K562 (cell line): Measurements from ENCODE around the gene LLGL2. TPM values are rescaled to one million over a fixed set of nuclear protein-coding genes. Genes with fewer than 3 reads are reported as not detected.

Source experiments
- BRD9 ChIP-seq: fragments of 450-650 bp; IDR thresholded peaks from 2 replicates; pipeline ENCODE4 v1.6.1; 2018; ENCODE audit warnings: low read depth; ENCODE audit not compliant: partially characterized antibody
- CBFB ChIP-seq: sonication (generic); formaldehyde crosslinking; IDR thresholded peaks from 2 replicates; pipeline ENCODE4 v1.4.0; 2020; ENCODE audit warnings: mild to moderate bottlenecking, missing genetic modification reagents
- JUNB ChIP-seq: fragments of 450-650 bp; formaldehyde crosslinking; conservative IDR thresholded peaks from 2 replicates; pipeline ENCODE4 v1.4.0; 2020; ENCODE audit warnings: mild to moderate bottlenecking
- NFE2L1 ChIP-seq: fragments of 450-650 bp; IDR thresholded peaks from 2 replicates; pipeline ENCODE4 v1.6.1; 2016; ENCODE audit warnings: missing genetic modification characterization, low read depth, mild to moderate bottlenecking, missing compliant biosample characterization, moderate library complexity, borderline replicate concordance
- NR2F6 ChIP-seq: fragments of 450-650 bp; formaldehyde crosslinking; IDR thresholded peaks from 2 replicates; pipeline ENCODE4 v1.4.0; 2020; ENCODE audit warnings: mild to moderate bottlenecking
- RBFOX2 ChIP-seq: fragments of 200-400 bp; formaldehyde crosslinking; IDR thresholded peaks from 2 replicates; pipeline ENCODE4 v1.6.1; 2017; ENCODE audit warnings: low read depth, mild to moderate bottlenecking, low read length, moderate library complexity
- SETDB1 ChIP-seq: IDR thresholded peaks from one replicate; pipeline ENCODE4 v1.6.1; 2012; ENCODE audit warnings: low read length, control low read depth, inconsistent platforms
- ZNF23 ChIP-seq: fragments of 250-450 bp; sonication (Bioruptor Pico); IDR thresholded peaks from 2 replicates; pipeline ENCODE4 v1.4.0; 2020; ENCODE audit warnings: mild to moderate bottlenecking
- polyA plus RNA-seq, 8 experiments: library from polyadenylated mRNA; depleted of rRNA in 4 of 8; stranded (reverse) in 5 of 8; unstranded in 3 of 8; fragments of >200 nt; fragmentation: Nextera tagmentation in 2 of 8; fragmentation: Illumina TruSeq in 1 of 8; extraction: Ambion mirVana in 2 of 8; extraction: Trizol in 1 of 8; gene quantifications; 2 replicates each; pipeline versions ENCODE4 v1.2.1 to v1.2.3, GENCODE V29; 2011 to 2014; ENCODE audit warnings: inconsistent platforms in 1 of 8, missing spikeins in 1 of 8
- total RNA-seq, 7 experiments: library from RNA; depleted of rRNA in 6 of 7; stranded (reverse); fragments of >200 nt in 6 of 7; fragmentation: Illumina TruSeq in 2 of 7; extraction: Trizol in 2 of 7; gene quantifications; 2 replicates each; pipeline versions ENCODE4 v1.2.1 to v1.2.3, GENCODE V29; 2011 to 2021; ENCODE audit warnings: low replicate concordance in 1 of 7
- TF ChIP-seq, protein P1 (sequence below), 2 experiments: fragments of 450-650 bp in 1 of 2; sonication (generic) in 1 of 2; formaldehyde crosslinking in 1 of 2; IDR thresholded peaks; 2 replicates each; pipeline versions ENCODE4 v1.7.1 to v1.9.0; 2016 to 2022; ENCODE audit warnings: inconsistent platforms in 1 of 2, mild to moderate bottlenecking in 1 of 2, missing genetic modification reagents in 1 of 2
- TF ChIP-seq, protein P2 (sequence below): IDR thresholded peaks from 3 replicates; pipeline ENCODE4 v1.6.1; 2011; ENCODE audit warnings: borderline replicate concordance, mild to moderate bottlenecking; ENCODE audit not compliant: insufficient read length, insufficient read depth
- TF ChIP-seq, protein P3 (sequence below): fragments of 250-450 bp; sonication (Bioruptor Pico); IDR thresholded peaks from 2 replicates; pipeline ENCODE4 v1.9.0; 2021; ENCODE audit warnings: mild to moderate bottlenecking, inconsistent platforms
- TF ChIP-seq, protein P4 (sequence below): sonication (generic); formaldehyde crosslinking; IDR thresholded peaks from 2 replicates; pipeline ENCODE4 v1.8.1; 2023; ENCODE audit warnings: mild to moderate bottlenecking, missing genetic modification reagents

Gene LLGL2
- total and polyA plus RNA-seq, 9 of the 15 experiments (the other 6 are each of a cell fraction or from before 2014, with no cell fraction given): 0.32 to 24.4 (median 10.2) TPM

DNA sequence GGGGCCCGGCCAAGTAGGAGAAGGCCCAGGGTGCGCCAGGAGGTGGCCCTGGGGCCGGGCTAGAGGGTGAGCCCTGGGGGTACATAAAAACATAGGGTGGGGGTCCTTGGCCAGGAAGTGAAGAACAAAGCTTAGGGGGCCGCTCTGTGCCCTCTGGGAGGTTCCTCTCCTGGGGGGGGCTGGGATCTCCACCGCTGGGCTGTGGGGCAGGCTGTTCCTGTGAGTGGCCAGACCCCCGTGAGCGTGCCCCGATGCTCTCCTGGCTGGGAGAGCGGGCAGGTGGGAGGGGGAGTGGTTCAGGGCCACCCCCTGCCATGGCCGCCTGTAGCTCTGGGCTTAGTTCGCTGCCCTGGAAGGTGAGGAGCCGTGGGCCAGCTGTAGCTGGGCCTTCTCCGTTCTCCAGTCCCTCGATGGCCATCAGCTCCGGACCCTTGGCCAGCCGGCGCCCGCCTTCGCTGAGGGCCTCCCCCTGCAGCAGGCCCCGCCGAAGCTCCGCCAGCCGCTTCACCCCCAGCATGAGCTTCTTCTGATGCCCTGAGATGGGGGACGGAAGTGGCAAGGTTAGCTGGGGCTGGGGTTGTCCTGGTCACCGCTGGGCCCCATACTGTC, 22.7 kb upstream of the LLGL2 start (continued):
- TF ChIP-seq, protein P1, sequence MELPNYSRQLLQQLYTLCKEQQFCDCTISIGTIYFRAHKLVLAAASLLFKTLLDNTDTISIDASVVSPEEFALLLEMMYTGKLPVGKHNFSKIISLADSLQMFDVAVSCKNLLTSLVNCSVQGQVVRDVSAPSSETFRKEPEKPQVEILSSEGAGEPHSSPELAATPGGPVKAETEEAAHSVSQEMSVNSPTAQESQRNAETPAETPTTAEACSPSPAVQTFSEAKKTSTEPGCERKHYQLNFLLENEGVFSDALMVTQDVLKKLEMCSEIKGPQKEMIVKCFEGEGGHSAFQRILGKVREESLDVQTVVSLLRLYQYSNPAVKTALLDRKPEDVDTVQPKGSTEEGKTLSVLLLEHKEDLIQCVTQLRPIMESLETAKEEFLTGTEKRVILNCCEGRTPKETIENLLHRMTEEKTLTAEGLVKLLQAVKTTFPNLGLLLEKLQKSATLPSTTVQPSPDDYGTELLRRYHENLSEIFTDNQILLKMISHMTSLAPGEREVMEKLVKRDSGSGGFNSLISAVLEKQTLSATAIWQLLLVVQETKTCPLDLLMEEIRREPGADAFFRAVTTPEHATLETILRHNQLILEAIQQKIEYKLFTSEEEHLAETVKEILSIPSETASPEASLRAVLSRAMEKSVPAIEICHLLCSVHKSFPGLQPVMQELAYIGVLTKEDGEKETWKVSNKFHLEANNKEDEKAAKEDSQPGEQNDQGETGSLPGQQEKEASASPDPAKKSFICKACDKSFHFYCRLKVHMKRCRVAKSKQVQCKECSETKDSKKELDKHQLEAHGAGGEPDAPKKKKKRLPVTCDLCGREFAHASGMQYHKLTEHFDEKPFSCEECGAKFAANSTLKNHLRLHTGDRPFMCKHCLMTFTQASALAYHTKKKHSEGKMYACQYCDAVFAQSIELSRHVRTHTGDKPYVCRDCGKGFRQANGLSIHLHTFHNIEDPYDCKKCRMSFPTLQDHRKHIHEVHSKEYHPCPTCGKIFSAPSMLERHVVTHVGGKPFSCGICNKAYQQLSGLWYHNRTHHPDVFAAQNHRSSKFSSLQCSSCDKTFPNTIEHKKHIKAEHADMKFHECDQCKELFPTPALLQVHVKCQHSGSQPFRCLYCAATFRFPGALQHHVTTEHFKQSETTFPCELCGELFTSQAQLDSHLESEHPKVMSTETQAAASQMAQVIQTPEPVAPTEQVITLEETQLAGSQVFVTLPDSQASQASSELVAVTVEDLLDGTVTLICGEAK (IDR thresholded peaks at IDR 0.05): no peak
- TF ChIP-seq, protein P1 (CRISPR knock-in tag; IDR thresholded peaks at IDR 0.05): no peak
- TF ChIP-seq SETDB1 (no peak), JUNB (CRISPR knock-in tag) (no peak), BRD9 (no peak), ZNF23 (CRISPR knock-in tag) (no peak), NFE2L1 (tag) (no peak), RBFOX2 (peak; percentile 13; the same call in 1 of the 2 replicates), CBFB (CRISPR knock-in tag) (no peak), NR2F6 (no peak)
- TF ChIP-seq, protein P2, sequence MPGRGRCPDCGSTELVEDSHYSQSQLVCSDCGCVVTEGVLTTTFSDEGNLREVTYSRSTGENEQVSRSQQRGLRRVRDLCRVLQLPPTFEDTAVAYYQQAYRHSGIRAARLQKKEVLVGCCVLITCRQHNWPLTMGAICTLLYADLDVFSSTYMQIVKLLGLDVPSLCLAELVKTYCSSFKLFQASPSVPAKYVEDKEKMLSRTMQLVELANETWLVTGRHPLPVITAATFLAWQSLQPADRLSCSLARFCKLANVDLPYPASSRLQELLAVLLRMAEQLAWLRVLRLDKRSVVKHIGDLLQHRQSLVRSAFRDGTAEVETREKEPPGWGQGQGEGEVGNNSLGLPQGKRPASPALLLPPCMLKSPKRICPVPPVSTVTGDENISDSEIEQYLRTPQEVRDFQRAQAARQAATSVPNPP: no peak
- TF ChIP-seq, protein P3, sequence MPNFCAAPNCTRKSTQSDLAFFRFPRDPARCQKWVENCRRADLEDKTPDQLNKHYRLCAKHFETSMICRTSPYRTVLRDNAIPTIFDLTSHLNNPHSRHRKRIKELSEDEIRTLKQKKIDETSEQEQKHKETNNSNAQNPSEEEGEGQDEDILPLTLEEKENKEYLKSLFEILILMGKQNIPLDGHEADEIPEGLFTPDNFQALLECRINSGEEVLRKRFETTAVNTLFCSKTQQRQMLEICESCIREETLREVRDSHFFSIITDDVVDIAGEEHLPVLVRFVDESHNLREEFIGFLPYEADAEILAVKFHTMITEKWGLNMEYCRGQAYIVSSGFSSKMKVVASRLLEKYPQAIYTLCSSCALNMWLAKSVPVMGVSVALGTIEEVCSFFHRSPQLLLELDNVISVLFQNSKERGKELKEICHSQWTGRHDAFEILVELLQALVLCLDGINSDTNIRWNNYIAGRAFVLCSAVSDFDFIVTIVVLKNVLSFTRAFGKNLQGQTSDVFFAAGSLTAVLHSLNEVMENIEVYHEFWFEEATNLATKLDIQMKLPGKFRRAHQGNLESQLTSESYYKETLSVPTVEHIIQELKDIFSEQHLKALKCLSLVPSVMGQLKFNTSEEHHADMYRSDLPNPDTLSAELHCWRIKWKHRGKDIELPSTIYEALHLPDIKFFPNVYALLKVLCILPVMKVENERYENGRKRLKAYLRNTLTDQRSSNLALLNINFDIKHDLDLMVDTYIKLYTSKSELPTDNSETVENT (CRISPR knock-in tag): no peak
- TF ChIP-seq, protein P4, sequence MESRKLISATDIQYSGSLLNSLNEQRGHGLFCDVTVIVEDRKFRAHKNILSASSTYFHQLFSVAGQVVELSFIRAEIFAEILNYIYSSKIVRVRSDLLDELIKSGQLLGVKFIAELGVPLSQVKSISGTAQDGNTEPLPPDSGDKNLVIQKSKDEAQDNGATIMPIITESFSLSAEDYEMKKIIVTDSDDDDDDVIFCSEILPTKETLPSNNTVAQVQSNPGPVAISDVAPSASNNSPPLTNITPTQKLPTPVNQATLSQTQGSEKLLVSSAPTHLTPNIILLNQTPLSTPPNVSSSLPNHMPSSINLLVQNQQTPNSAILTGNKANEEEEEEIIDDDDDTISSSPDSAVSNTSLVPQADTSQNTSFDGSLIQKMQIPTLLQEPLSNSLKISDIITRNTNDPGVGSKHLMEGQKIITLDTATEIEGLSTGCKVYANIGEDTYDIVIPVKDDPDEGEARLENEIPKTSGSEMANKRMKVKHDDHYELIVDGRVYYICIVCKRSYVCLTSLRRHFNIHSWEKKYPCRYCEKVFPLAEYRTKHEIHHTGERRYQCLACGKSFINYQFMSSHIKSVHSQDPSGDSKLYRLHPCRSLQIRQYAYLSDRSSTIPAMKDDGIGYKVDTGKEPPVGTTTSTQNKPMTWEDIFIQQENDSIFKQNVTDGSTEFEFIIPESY (CRISPR knock-in tag): 0 out of 2 replicates have a peak, but pooled peaks have one; percentile 15
